Measurements from ENCODE around the gene HNRNPA0. TPM values are rescaled to one million over a fixed set of nuclear protein-coding genes. Genes with fewer than 3 reads are reported as not detected.

Gene HNRNPA0
- total and polyA plus RNA-seq, 2 of the 8 experiments (the other 6 are each of a cell fraction or from before 2014, with no cell fraction given), result 22.0 to 71.3 TPM

- Histone ChIP-seq H3K56ac (replicated peaks; ENCODE audit: insufficient read length, low read depth, low read length) (no peak overlapping the region), H4K5ac (ENCODE audit: insufficient read length, low read depth, low read length) (no peak overlapping the region), H2BK15ac (ENCODE audit: low read length) (no peak overlapping the region), H3K36me3 (ENCODE audit: control insufficient read depth in 2 of 4, insufficient read depth in 4 of 4, low read length in 3 of 4) (no peaks in the 10 kb centered on the region), H3K4ac (replicated peaks; ENCODE audit: insufficient read length, low read depth, low read length) (no peak overlapping the region), H2AFZ (ENCODE audit: low read length) (no peak overlapping the region), H3K14ac (ENCODE audit: insufficient read length) (no peak overlapping the region), H2AK5ac (ENCODE audit: low read depth, low read length) (no peak overlapping the region), H3K23ac (ENCODE audit: insufficient read length) (no peak overlapping the region), H4K91ac (replicated peaks; ENCODE audit: insufficient read length, low read length) (no peak overlapping the region), H4K20me1 (replicated peaks in 1 of 2; ENCODE audit: control insufficient read depth in 1 of 2, insufficient read depth in 2 of 2, low read length in 2 of 2) (no peaks in the 10 kb centered on the region), H2BK20ac (ENCODE audit: low read length) (no peak overlapping the region), H2BK12ac (ENCODE audit: low read depth, low read length) (no peak overlapping the region), H2BK5ac (ENCODE audit: low read depth, low read length) (no peak overlapping the region), H3K4me3 (ENCODE audit: extremely low read depth in 1 of 4, insufficient read depth in 2 of 4, low read depth in 3 of 4, low read length in 4 of 4) (no peak overlapping the region), H3K18ac (ENCODE audit: extremely low read depth, low read length) (no peak overlapping the region), H3K27me3 (replicated peaks in 1 of 4; ENCODE audit: control insufficient read depth in 3 of 4, extremely low read depth in 1 of 4, insufficient read depth in 3 of 4, low read length in 3 of 4) (no peaks in the 10 kb centered on the region), H3K9me3 (ENCODE audit: insufficient read depth in 2 of 2, low read depth in 1 of 2, low read length in 1 of 2) (no peaks in the 10 kb centered on the region), H3K79me2 (ENCODE audit: control insufficient read depth in 1 of 2, insufficient read depth in 2 of 2, low read length in 2 of 2) (peaks cover 0 to 31% of the 10 kb centered on the region in 2 experiments; a peak in 2 of 4 replicates), H2BK120ac (replicated peaks; ENCODE audit: low read depth, low read length) (no peak overlapping the region), H3K79me1 (ENCODE audit: low read depth, low read length) (no peaks in the 10 kb centered on the region), H3K23me2 (ENCODE audit: low read depth, low read length) (no peaks in the 10 kb centered on the region; the same call in 1 of the 2 replicates), H4K8ac (ENCODE audit: extremely low read depth, insufficient read depth, low read length) (no peak overlapping the region), H3K27ac (ENCODE audit: low read depth, low read length) (no peak overlapping the region), H3K9ac (replicated peaks in 1 of 4; ENCODE audit: extremely low read depth in 1 of 4, low read depth in 3 of 4, low read length in 3 of 4) (no peak overlapping the region), H3K4me2 (ENCODE audit: insufficient read depth in 1 of 2, low read depth in 2 of 2, low read length in 2 of 2) (no peak overlapping the region), H3K4me1 (replicated peaks in 1 of 4; ENCODE audit: control insufficient read depth in 3 of 4, insufficient read depth in 4 of 4, low read length in 3 of 4) (no peaks in the 10 kb centered on the region; a peak in 1 of 7 replicates)
- ChIA-PET POLR2A (ENCODE audit: partially characterized antibody) (no interaction called here), CTCF (ENCODE audit: partially characterized antibody) (interaction anchor here (1.2 to 4.4 kb wide), 9 partner anchors 8 to 67 kb away, joined by 3 to 37 read pairs (median 5); partner anchors contain the start of gene KLHL3)
- 87% methylated on average over 2 of the region's 2 CpGs; no CpG with 5 or more reads in 1 of the 2 experiments for WGBS, 2 experiments (ENCODE audit: extremely low coverage in 1 of 2, insufficient coverage in 1 of 2, insufficient read length in 1 of 2, insufficient replicate concordance in 2 of 2, low coverage in 1 of 2, low lambda C conversion rate in 2 of 2, missing lambda C conversion rate in 1 of 2)
- no peak for FAIRE-seq
- no peak for DNase-seq (ENCODE audit: low read depth in 1 of 2, low spot score in 2 of 2)
- no peak for TF ChIP-seq ATF2 (IDR thresholded peaks at IDR 0.05; ENCODE audit: low read length)
Observed at GRCh38 chr5:137727623-137728022, 26.5 kb downstream of the HNRNPA0 start.

All from H1 (cell line).